Activated effector memory CD4-positive, alpha-beta T cell treated with Interleukin-2 at 50 U/mL for 16 hours (primary cell): ENCODE data around the gene ACER3.
"Not testable (repeated sequence)": the region's sequence is repeated elsewhere in the genome, so short reads cannot be mapped to it uniquely, and the experiment has no call there.

Experiments used
- DNase-seq: peaks from one replicate; pipeline ENCODE4 v3.0.0-alpha.2; 2020

Gene ACER3

GRCh38 chr11:76939219-76939631 lies 78.5 kb downstream of the ACER3 start:
- DNase-seq, result no peak

GRCh38 chr11:76944225-76944624 lies 83.5 kb downstream of the ACER3 start:
- no peak for DNase-seq

GRCh38 chr11:76946223-76946622 lies 85.5 kb downstream of the ACER3 start:
- no peak for DNase-seq

- no peak for DNase-seq
These were observed 86.5 kb downstream of the ACER3 start for GRCh38 chr11:76947190-76947589.

- no peak for DNase-seq
These were observed 87.1 kb downstream of the ACER3 start for GRCh38 chr11:76947800-76948199.

- DNase-seq, result no peak
These were observed 94.9 kb downstream of the ACER3 start for GRCh38 chr11:76955459-76956114.

- no peak for DNase-seq
These were observed 102.1 kb downstream of the ACER3 start for GRCh38 chr11:76962583-76963416.

GRCh38 chr11:76963417-76964168 lies 102.9 kb downstream of the ACER3 start:
- not testable (repeated sequence) for DNase-seq

- no peak for DNase-seq
These were observed 111.3 kb downstream of the ACER3 start for GRCh38 chr11:76972051-76972450.

- no peak for DNase-seq
These were observed 113.6 kb downstream of the ACER3 start for GRCh38 chr11:76974179-76974891.

GRCh38 chr11:76975513-76975912 lies 114.8 kb downstream of the ACER3 start:
- no peak for DNase-seq

GRCh38 chr11:76977791-76978190 lies 117.1 kb downstream of the ACER3 start:
- no peak for DNase-seq

- no peak for DNase-seq
These were observed 117.5 kb downstream of the ACER3 start for GRCh38 chr11:76978239-76978638.

- no peak for DNase-seq
These were observed 118.1 kb downstream of the ACER3 start for GRCh38 chr11:76978818-76979217.

GRCh38 chr11:76980196-76980595 lies 119.5 kb downstream of the ACER3 start:
- DNase-seq, result no peak

- no peak for DNase-seq
These were observed 124.0 kb downstream of the ACER3 start for GRCh38 chr11:76984743-76985142.

GRCh38 chr11:76987203-76987602 lies 126.5 kb downstream of the ACER3 start:
- no peak for DNase-seq

GRCh38 chr11:76990628-76991027 lies 129.9 kb downstream of the ACER3 start:
- DNase-seq, result no peak

GRCh38 chr11:76995081-76995576 lies 134.4 kb downstream of the ACER3 start:
- no peak for DNase-seq

GRCh38 chr11:76997512-76997911 lies 136.8 kb downstream of the ACER3 start:
- DNase-seq, result no peak

- DNase-seq, result no peak
These were observed 138.9 kb downstream of the ACER3 start for GRCh38 chr11:76999597-76999996.

- no peak for DNase-seq
These were observed 140.9 kb downstream of the ACER3 start for GRCh38 chr11:77001613-77002012.

GRCh38 chr11:77002776-77003175 lies 142.1 kb downstream of the ACER3 start:
- DNase-seq, result no peak
